Measurements from ENCODE around the gene TOP2B. TPM values are rescaled to one million over a fixed set of nuclear protein-coding genes. Genes with fewer than 3 reads are reported as not detected.

TOP2B gene
- total RNA-seq, 6 experiments from 2014 or later = 26.3 to 42.3 (median 33.5) TPM

- ATAC-seq (no peak), DNase-seq (no peak)
- TF ChIP-seq POLR2A (IDR thresholded peaks at IDR 0.05) (no peak), CTCF (IDR thresholded peaks at IDR 0.05) (no peak)
- H3K27me3 ChIP-seq = no peaks in the 10 kb centered on the region
- no peak overlapping the region for H3K4me3 ChIP-seq
- intact Hi-C loops (cut with DNase I) = no loop called here
- H3K36me3 ChIP-seq = no peaks in the 10 kb centered on the region
- WGBS (ENCODE audit: insufficient coverage, low coverage, low lambda C conversion rate, missing lambda C conversion rate) = 60% methylated on average over 3 of the region's 3 CpGs
- no peaks in the 10 kb centered on the region for H3K4me1 ChIP-seq
- no peak overlapping the region for H3K27ac ChIP-seq
- H3K9me3 ChIP-seq = no peaks in the 10 kb centered on the region
These were observed 28.5 kb upstream of the TOP2B start for GRCh38 chr3:25693238-25693637.

- no peak for ATAC-seq
- Histone ChIP-seq H3K9me3 (no peaks in the 10 kb centered on the region), H3K4me1 (no peaks in the 10 kb centered on the region), H3K36me3 (no peaks in the 10 kb centered on the region), H3K27me3 (no peaks in the 10 kb centered on the region), H3K27ac (no peak overlapping the region), H3K4me3 (no peak overlapping the region)
- WGBS (ENCODE audit: insufficient coverage, low coverage, low lambda C conversion rate, missing lambda C conversion rate) = 67% methylated on average over 1 of the region's 1 CpG
- TF ChIP-seq POLR2A (IDR thresholded peaks at IDR 0.05) (no peak), CTCF (IDR thresholded peaks at IDR 0.05) (no peak)
- intact Hi-C loops (cut with DNase I) = no loop called here
- DNase-seq = no peak
These were observed 27.6 kb upstream of the TOP2B start for GRCh38 chr3:25692341-25692740.

GRCh38 chr3:25690768-25691533 lies 26.2 kb upstream of the TOP2B start:
- TF ChIP-seq CTCF (IDR thresholded peaks at IDR 0.05) (no peak), POLR2A (IDR thresholded peaks at IDR 0.05) (no peak)
- ATAC-seq = no peak
- no peak for DNase-seq
- no peak overlapping the region for H3K4me3 ChIP-seq
- no peaks in the 10 kb centered on the region for H3K9me3 ChIP-seq
- no peaks in the 10 kb centered on the region for H3K4me1 ChIP-seq
- no peaks in the 10 kb centered on the region for H3K36me3 ChIP-seq
- 67% methylated on average over 2 of the region's 2 CpGs for WGBS (ENCODE audit: insufficient coverage, low coverage, low lambda C conversion rate, missing lambda C conversion rate)
- no peak overlapping the region for H3K27ac ChIP-seq
- no peaks in the 10 kb centered on the region for H3K27me3 ChIP-seq
- intact Hi-C loops (cut with DNase I) = no loop called here

GRCh38 chr3:25689226-25689625 lies 24.5 kb upstream of the TOP2B start:
- intact Hi-C loops (cut with DNase I) = no loop called here
- H3K4me1 ChIP-seq = no peaks in the 10 kb centered on the region
- H3K9me3 ChIP-seq = no peaks in the 10 kb centered on the region
- DNase-seq (no peak), ATAC-seq (no peak)
- no peaks in the 10 kb centered on the region for H3K36me3 ChIP-seq
- TF ChIP-seq CTCF (IDR thresholded peaks at IDR 0.05) (no peak), POLR2A (IDR thresholded peaks at IDR 0.05) (no peak)
- WGBS (ENCODE audit: insufficient coverage, low coverage, low lambda C conversion rate, missing lambda C conversion rate) = 35% methylated on average over 2 of the region's 3 CpGs
- H3K4me3 ChIP-seq = no peak overlapping the region
- H3K27me3 ChIP-seq = no peaks in the 10 kb centered on the region
- no peak overlapping the region for H3K27ac ChIP-seq
